Spleen (tissue), 13 donors: ENCODE results near the gene KATNIP. TPM values are rescaled to one million over a fixed set of nuclear protein-coding genes. Genes with fewer than 3 reads are reported as not detected.
A peak's percentile ranks its signal among the peaks of the same experiment; 100 is the strongest.

Experiments used
- DNase-seq: peaks from one replicate; pipeline ENCODE4 v3.0.0-alpha.2; 2020
- H3K27ac ChIP-seq, 8 donors: fragments of 200-600 bp; sonication (generic) in 7 of 8; 1 replicate in 4 of 8; 2 replicates in 4 of 8; pipeline versions ENCODE4 v1.5.0 to v1.8.0; 2016 to 2021; ENCODE audit warnings: inconsistent platforms in 4 of 8, mild to moderate bottlenecking in 4 of 8, moderate library complexity in 1 of 8
- H3K27me3 ChIP-seq, 7 donors: fragments of 200-600 bp; sonication (generic) in 6 of 7; replicated peaks in 1 of 7; 1 replicate in 4 of 7; 2 replicates in 3 of 7; pipeline versions ENCODE4 v1.5.0 to v1.8.0; 2016 to 2021; ENCODE audit warnings: inconsistent platforms in 3 of 7, mild to moderate bottlenecking in 1 of 7
- H3K36me3 ChIP-seq, 6 donors: fragments of 200-600 bp; sonication (generic) in 5 of 6; 1 replicate in 4 of 6; 2 replicates in 2 of 6; pipeline versions ENCODE4 v1.5.0 to v1.8.0; 2016 to 2021; ENCODE audit warnings: inconsistent platforms in 2 of 6
- H3K4me1 ChIP-seq, 6 donors: fragments of 200-600 bp; sonication (generic) in 5 of 6; 1 replicate in 3 of 6; 2 replicates in 3 of 6; pipeline versions ENCODE4 v1.5.0 to v1.8.0; 2016 to 2021; ENCODE audit warnings: inconsistent platforms in 3 of 6
- H3K4me3 ChIP-seq, 8 donors: fragments of 200-600 bp; sonication (generic) in 7 of 8; 1 replicate in 4 of 8; 2 replicates in 4 of 8; pipeline versions ENCODE4 v1.5.0 to v1.8.0; 2016 to 2021; ENCODE audit warnings: inconsistent platforms in 4 of 8, mild to moderate bottlenecking in 4 of 8, moderate library complexity in 2 of 8
- H3K9me3 ChIP-seq, 8 donors: fragments of 200-600 bp; sonication (generic) in 7 of 8; 1 replicate in 4 of 8; 2 replicates in 4 of 8; pipeline versions ENCODE4 v1.5.0 to v1.8.0; 2016 to 2021; ENCODE audit warnings: inconsistent platforms in 4 of 8
- CTCF ChIP-seq, 11 experiments: fragments of 200-600 bp in 7 of 11; fragments of 450-650 bp in 4 of 11; sonication (generic) in 4 of 11; IDR thresholded peaks in 8 of 11; conservative IDR thresholded peaks in 3 of 11; 1 replicate in 7 of 11; 2 replicates in 4 of 11; pipeline versions ENCODE4 v1.4.0 to v1.8.0; 2016 to 2021; ENCODE audit warnings: antibody characterized with exemption in 11 of 11, inconsistent platforms in 4 of 11, mild to moderate bottlenecking in 1 of 11
- POLR2A ChIP-seq, 3 donors: fragments of 450-650 bp; IDR thresholded peaks; one replicate each; pipeline ENCODE4 v1.5.1; 2017; ENCODE audit warnings: antibody characterized with exemption in 3 of 3, mild to moderate bottlenecking in 1 of 3
- POLR2AphosphoS5 ChIP-seq, 3 donors: sonication (generic); formaldehyde crosslinking; IDR thresholded peaks; one replicate each; pipeline ENCODE4 v1.5.1; 2017; ENCODE audit warnings: antibody characterized with exemption in 3 of 3
- WGBS, 5 donors: extraction: QIAGEN DNeasy Blood & Tissue Kit in 3 of 5; methylation state at CpG; one replicate each; pipeline versions ENCODE4 v1.1.5 to v1.1.7; 2013 to 2018; 5-methylcytosine and 5-hydroxymethylcytosine counted together
- intact Hi-C: fragments of 100-400 bp; cut with DNase I; formaldehyde crosslinking; loops from one replicate; pipeline ENCODE4 v1.15.0; 2023; ENCODE audit warnings: low total_unique reads
- long read RNA-seq, 2 donors: transcript quantifications; one replicate each; lab custom pipeline, GENCODE V29; 2026
- polyA plus RNA-seq, 3 donors: library from polyadenylated mRNA; stranded (reverse); fragments of 200-250 nt; gene quantifications; one replicate each; pipeline ENCODE4 v1.2.1, GENCODE V29; 2013
- total RNA-seq, 7 donors: library from RNA; depleted of rRNA in 3 of 7; stranded (reverse); fragments of >200 nt in 3 of 7; fragmentation: NEBNext Ultra II Directional in 4 of 7; extraction: Animal tissue kit (Norgen Biotek cat#: 25700) in 4 of 7; gene quantifications; one replicate each; pipeline versions ENCODE4 v1.1.0 to v1.2.1, GENCODE V29; 2016 to 2021
- donor health status: healthy with polysubstance abuse.
- donor health status: DM: no; HTN: no; CAD: no; lungs with moderate emphysema.
- donor health status: DM: no; HTN: no; CAD: no.
- donor health status: Bipolar disorder and iron deficiency.
- donor health status: healthy.
- donor health status: DM: no; HTN: no; CAD: no.
- donor health status: DM: yes; HTN: yes; CAD: no.

Gene KATNIP
- total RNA-seq (10 to 100 TPM; 24.8 to 40.7 (median 32.7) TPM), polyA plus RNA-seq (1 to 10 TPM; 3.8 to 6.5 (median 3.9) TPM)
- long read RNA-seq, donor 1, partial matches to known transcripts: 0 of 1 reads
- long read RNA-seq, donor 1, other reads (novel, unspliced or antisense): 0 of 1 reads
- long read RNA-seq, donor 2, partial matches to known transcripts: 0 of 1 reads
- long read RNA-seq, donor 2, other reads (novel, unspliced or antisense): 0 of 1 reads

GRCh38 chr16:27549746-27550581 is at the start of gene KATNIP, which contains the start of gene GTF3C1:
TSS of gene KATNIP (plus strand) at chr16:27550144. CDS start at chr16:27550171, 27 bp downstream.
TSS of gene GTF3C1 (minus strand) at chr16:27549913. CDS start at chr16:27549890, 23 bp downstream.
- intact Hi-C loops: no loop called here
- TF ChIP-seq CTCF (IDR thresholded peaks at IDR 0.05 in 8 of 11, conservative IDR thresholded peaks at IDR 0.05 in 3 of 11) (peak in 1 of 11 experiments; percentile 29), POLR2A (IDR thresholded peaks at IDR 0.05) (peak in 2 of 3 donors; percentile 25 to 92), POLR2AphosphoS5 (IDR thresholded peaks at IDR 0.05) (peak; percentile 92 to 96 (median 96))
- peak; percentile 100 for DNase-seq
- H3K27ac ChIP-seq: peak within 1 kb of the TSS; percentile 51 to 92 (median 81)
- 0 to 1% (median 0%) methylated on average over 28 to 59 of the region's 59 CpGs for WGBS, 5 donors
- no peaks in the 10 kb centered on the region for H3K9me3 ChIP-seq
- H3K4me3 ChIP-seq: peak within 1 kb of the TSS; percentile 65 to 98 (median 82)
- peaks cover 10 to 47% (median 38%) of the 10 kb centered on the region in 6 donors for H3K4me1 ChIP-seq
- peaks cover 0 to 12% (median 7%) of the 10 kb centered on the region in 6 donors for H3K36me3 ChIP-seq
- H3K27me3 ChIP-seq: no peaks in the 10 kb centered on the region

- H3K27me3 ChIP-seq: no peaks in the 10 kb centered on the region
- no peaks in the 10 kb centered on the region for H3K4me1 ChIP-seq
- intact Hi-C loops: no loop called here
- no peak for DNase-seq
- TF ChIP-seq POLR2AphosphoS5 (IDR thresholded peaks at IDR 0.05): no peak
- TF ChIP-seq POLR2A (IDR thresholded peaks at IDR 0.05): no peak
- no peak for TF ChIP-seq CTCF (IDR thresholded peaks at IDR 0.05 in 8 of 11, conservative IDR thresholded peaks at IDR 0.05 in 3 of 11)
- H3K9me3 ChIP-seq: no peaks in the 10 kb centered on the region
- H3K27ac ChIP-seq: no peak overlapping the region
- WGBS, 5 donors: 94 to 100% (median 96%) methylated on average over 3 of the region's 3 CpGs
- H3K4me3 ChIP-seq: no peak overlapping the region
- H3K36me3 ChIP-seq: peaks cover 2 to 100% (median 99%) of the 10 kb centered on the region in 6 donors
Measured at GRCh38 chr16:27500801-27501200, 49.1 kb upstream of the KATNIP start.

GRCh38 chr16:27503662-27504061 is 46.3 kb upstream of the KATNIP start:
- H3K36me3 ChIP-seq: peaks cover 5 to 100% (median 100%) of the 10 kb centered on the region in 6 donors

More at GRCh38 chr16:27503662-27504061, 46.3 kb upstream of the KATNIP start:
- no peak for DNase-seq
- Histone ChIP-seq H3K4me3 (no peak overlapping the region), H3K9me3 (no peaks in the 10 kb centered on the region), H3K4me1 (no peaks in the 10 kb centered on the region), H3K27ac (no peak overlapping the region), H3K27me3 (no peaks in the 10 kb centered on the region)
- WGBS, 5 donors: 76 to 91% (median 83%) methylated on average over 5 of the region's 5 CpGs
- TF ChIP-seq CTCF (IDR thresholded peaks at IDR 0.05 in 8 of 11, conservative IDR thresholded peaks at IDR 0.05 in 3 of 11): no peak
- no peak for TF ChIP-seq POLR2A (IDR thresholded peaks at IDR 0.05)
- TF ChIP-seq POLR2AphosphoS5 (IDR thresholded peaks at IDR 0.05): no peak
- intact Hi-C loops: no loop called here
